GM19025 (cell line): ENCODE data around the gene PTGIS.

Source experiments
- ATAC-seq: cut with Tn5 transposase; IDR thresholded peaks from one replicate; pipeline ENCODE4 v1.9.1; 2021; ENCODE audit warnings: mild to moderate bottlenecking, low read depth, moderate library complexity; ENCODE audit not compliant: unreplicated experiment

The PTGIS gene

DNA sequence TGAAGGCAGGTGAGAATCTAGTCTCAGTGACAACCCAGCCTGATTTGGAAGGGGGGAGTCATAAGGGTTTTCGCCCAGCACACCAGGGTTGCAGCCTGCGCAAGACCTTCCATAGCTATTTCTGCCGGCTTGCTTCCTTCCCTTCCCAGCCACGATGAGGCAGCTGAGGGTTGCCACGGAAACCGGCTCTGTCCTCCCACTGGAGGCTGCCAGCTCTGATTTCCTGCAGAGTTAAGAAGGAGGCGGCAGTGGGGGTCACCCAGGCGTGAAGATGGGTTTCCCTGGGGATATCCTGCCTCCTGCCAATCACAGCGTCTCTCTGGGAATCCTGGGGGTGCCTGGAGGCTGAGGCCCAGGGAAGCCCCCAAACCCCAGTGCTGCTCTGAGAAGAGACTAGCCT is 62.4 kb downstream of the PTGIS start:
- ATAC-seq: no peak

DNA sequence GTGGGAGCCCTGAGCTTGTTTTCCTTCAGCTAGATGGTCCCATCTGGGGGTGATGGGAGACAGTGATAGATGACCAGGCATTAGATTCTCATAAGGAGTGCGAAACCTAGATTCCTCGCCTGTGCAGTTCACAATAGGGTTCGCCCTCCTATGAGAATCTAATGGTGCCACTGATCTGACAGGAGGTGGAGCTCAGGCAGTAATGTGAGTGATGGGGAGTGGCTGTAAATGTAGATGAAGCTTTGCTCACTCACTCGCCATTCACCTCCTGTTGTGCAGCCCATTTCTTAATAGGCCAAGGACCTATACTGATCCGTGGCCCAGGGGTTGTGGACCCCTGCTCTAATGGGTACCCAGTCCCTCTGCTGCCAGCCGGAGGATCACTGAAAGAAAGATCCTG is 64.8 kb downstream of the PTGIS start:
- ATAC-seq: no peak

DNA sequence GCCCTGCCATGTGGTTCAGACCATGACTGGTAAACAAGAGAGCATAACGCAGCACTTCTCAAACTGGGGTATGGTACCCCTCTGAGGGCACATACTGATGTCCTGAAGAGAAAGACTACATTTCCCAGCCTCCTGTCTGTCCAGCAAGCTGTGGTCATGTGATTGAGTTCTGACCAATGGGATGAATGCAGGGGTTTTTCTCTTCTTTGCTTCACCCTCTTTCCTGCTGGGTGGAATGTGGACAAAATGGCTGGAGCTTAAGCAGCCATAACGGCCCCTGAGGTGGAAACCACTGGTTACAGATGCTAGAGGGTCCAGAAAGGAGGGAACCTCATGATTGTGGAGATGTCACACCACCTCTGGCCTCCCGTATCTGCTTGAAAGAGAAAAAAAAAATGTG is 66.0 kb downstream of the PTGIS start:
- ATAC-seq: no peak

DNA sequence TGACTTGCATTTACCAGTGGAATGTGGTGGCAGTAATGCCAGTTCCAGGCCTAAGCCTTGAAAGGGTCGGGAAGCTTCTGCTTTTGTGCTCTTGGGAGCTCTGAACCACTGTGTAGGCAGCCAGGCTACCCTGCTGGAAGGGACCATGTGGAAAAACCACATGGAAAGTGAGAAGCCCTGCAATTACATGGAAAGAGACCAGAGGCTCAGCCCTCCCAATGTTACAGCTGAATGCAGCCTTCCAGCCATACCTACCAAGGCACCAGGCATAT is 70.6 kb downstream of the PTGIS start:
- ATAC-seq: no peak

DNA sequence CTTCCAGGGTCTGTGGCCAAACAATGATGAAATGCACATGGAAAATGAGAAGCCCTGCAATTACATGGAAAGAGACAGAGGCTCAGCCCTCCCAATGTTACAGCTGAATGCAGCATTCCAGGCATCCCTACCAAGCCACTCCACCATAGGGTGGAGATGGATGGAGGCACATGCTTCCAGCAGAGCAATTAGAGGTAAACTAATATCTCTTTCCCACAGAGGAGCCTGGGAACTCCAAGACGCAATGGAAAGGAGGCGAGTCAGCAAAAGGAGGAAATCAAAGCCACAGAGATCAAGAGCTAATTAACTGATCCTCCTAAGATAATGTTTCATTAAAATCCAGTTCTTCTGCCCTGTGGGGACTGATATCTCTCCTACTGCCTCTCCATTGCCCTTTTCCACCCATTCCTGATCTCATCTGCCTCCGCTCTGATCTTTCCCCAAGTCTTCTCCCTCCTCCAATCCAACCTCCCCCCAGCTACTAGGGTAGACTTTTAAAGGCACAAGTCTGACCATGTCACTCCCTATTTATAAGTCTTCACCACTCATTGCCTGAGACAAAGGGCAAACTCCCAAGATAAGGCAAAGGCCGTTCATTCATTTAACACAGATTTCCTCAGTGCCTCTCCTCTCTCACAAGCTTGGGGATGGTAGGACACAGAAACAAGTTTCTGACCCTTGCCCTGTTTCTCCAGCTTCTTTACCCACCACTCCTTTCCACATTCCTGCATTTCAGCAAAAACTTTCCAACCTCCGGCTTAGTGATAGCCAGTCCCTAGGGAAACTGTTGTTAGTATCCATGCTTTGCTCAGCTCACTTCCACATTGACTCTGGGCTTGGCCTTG is 71.2 kb downstream of the PTGIS start:
- no peak for ATAC-seq

DNA sequence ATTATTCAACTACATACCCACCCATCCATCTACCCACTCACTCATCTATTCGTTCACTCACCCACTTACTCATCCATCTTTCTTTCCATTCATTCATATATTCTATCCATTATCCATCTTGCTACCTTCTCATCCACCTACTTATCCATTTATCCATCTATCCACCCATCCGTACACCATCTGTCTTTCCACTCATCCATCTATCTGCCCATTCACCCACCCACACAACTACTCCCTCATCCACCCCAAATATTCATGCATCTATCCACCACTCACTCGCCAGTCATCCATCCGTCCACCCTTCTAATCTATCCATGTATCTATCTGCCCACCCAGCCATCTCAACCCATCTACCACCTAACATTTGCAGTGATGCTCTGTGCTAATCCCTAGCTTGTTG is 71.9 kb downstream of the PTGIS start:
- no peak for ATAC-seq

DNA sequence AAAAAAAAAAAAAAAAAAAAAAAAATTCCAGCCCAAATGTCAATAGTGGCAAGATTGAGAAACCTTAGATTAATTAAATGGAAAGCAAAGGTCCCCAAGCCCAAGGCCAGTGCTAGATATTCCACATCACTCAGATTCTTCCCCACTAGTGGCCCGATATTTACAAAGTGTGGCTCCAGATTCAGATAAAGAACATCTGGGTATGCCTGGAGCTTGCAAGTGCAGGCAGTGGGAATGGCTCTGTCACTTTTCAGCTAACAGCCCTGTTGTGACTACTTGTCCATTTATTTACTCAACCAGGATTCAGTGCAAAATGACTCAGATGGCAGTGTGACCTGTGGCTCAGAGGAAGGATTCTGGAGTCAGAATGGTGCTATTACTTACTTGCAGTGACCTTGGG is 77.2 kb downstream of the PTGIS start:
- no peak for ATAC-seq

DNA sequence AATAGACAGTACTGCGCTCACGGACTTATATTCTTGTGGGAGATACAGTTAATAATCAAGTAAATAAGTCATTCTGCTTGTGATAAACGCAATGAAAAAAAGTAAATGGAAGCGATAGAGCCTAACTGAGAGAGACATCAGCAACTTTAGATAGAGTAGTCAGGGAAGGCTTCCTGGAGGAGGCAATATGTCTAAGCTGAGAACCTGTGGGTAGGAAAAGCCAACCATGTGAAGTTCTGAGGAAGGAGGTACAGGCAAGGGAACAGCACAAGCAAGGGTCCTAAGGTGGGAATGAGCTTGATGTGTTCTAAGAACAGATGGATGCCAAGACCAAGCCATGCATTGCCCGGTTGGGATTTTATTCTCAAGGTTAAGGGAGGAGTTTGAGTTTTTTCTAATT is 78.2 kb downstream of the PTGIS start:
- ATAC-seq: no peak

DNA sequence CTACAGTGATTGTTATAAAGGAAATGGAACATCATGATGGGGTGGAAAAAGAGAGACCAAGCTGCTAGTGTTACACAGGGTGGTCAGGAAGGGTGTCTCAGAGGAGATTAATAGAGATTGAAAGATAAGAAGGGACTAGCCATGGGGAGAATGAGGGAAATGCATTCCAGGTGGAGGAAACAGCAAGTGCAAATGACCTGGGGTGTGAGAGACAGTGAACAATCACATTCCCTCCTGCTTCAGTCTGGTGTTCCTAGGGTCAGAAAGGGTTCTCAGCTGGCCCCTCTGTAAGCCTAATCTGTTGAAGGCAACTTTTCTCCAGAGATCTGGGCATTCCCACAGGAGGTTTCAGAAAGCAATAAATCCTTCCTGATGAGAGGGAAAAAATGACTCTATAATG is 81.9 kb downstream of the PTGIS start:
- ATAC-seq: no peak

DNA sequence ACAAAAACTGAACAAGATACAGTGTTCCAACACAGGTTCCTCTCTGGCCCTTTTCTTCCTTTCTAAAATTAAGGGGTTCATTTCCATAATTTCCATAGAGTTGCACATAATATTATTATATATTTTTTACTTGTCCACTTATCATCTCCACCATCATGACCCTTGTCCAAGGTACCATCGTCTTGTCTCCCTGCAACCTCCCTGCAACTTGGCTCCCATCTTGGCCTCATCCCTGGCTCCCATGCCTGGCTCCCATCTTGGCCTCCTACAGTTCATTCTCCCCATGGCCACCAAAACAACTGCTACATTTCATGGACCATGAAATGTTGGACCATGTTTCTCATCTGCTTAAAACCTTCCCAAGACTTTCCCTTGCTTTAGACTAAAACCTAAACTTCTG is 82.4 kb downstream of the PTGIS start:
- ATAC-seq: no peak

DNA sequence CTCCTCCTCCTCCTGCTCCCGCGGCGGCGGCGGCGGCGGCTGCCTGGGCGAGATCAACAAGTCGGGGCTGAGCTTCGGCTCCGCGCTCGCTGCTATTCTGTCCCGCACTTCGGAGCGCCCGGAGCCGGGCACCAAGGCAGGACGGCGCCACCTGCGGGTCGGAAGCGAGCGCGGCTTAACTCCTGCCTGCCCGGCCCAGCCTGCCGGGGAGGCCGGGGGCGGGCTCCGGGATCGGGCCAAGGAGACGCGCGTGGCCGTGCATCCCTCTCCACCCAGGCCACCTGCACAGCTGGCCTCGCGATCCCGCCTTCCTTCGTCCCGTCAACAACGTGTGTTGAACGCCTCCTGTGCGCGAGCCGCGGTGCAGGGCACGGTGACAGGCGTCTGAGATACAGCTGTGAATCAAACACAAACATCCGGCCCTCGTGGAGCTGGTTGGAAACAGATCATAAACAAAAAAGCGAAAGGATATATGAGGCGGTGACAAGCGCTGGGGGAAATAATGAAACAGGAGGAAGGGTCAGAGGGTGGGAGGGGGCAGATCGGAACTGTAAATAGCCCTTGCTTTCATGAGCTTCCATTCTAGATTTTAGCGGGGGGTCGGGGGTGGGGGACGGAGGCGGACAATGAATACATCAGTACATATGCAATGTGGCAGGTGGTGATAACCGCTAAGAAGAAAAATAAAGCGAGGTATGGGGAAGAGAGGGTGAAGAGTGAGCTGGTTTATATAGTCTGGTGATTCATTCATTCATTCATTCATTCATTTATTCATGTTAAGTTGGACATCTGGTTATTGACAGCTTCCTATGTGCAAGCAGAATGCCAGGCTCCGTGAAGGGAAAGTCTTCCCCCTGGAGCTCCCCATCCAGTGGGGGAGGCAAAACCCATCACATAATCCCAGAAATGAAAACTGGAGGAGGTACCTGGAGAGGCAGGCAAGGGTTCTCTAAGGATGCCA is 83.5 kb downstream of the PTGIS start:
- no peak for ATAC-seq

DNA sequence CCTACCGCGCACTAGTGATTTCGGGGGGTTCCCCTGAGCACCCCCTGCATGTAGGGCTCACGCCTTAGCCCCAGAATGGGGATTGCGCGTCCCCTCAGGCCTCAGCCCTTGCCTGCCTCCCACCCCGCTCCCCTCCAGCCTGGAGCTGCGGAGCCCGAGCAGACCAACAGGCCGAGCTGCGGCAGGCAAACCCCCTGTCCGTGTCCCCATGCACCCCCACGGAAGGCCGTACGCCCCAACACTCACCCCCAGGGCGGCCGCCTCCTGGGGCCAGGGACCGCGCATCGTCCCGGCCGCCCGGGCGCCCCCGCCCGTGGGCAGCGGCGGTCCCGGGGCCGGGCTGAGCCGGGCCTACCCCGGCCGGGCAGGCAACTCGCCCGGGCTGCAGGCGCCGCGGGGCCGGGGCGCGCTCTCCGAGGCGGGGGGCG is 84.2 kb downstream of the PTGIS start:
- ATAC-seq: no peak

DNA sequence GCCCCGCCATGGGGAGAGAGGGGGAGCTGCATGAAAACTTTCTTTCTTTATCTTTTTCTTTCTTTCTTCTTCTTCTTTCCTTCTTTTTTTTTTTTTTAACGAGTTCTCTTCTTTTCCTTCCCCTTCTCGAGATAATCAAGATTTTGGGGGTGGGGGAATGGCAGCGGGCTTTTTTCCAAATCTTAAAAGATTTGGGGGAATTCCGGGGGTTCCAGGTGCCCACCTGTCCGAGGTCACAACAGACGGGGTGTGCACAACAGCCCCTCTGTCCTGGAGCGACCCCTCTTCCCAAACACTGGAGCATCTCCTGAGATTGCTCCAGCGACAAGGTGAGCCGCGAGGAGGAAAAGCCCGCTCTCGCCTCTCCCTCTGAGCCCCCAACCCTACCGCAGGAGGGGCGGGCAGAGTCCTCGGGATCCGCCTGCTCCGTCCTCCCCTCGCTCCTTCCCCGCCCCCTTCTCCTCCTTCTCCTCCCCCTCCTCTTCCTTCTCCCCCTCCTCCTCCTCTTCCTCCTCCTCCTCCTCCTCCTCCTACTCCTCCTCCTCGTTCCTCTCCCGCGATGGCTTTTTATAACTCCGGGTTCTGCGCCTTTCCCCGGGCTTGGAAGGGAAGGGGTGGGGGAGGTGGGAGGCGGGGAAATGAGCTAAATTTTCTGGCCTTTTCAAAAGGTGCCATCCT is 84.8 kb downstream of the PTGIS start:
- no peak for ATAC-seq

DNA sequence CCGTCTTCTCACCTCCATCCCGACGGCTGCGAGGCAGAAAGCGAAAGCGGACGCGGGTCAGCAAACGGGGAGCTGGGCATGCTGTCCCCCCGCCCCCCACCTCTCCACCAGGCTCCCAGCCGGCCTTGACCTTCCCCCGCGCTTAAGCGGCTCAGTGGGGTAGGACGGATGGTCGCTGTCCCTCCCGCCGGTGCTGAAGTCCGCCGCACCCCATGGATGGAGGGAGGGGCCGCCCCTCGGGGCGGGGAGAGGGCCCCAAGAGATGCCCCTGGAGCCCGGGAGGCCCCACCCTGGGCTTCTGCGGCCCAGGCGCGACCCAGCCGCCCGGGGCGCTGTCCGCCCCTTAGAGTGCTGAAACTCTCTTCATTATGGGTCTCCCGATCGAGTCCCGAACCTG is 85.3 kb downstream of the PTGIS start, which contains the start of gene KCNB1:
TSS of gene KCNB1 (minus strand) at position 48 of the 397 bp plus-strand sequence. CDS start 188 bp downstream, outside the sequence.
- no peak for ATAC-seq

DNA sequence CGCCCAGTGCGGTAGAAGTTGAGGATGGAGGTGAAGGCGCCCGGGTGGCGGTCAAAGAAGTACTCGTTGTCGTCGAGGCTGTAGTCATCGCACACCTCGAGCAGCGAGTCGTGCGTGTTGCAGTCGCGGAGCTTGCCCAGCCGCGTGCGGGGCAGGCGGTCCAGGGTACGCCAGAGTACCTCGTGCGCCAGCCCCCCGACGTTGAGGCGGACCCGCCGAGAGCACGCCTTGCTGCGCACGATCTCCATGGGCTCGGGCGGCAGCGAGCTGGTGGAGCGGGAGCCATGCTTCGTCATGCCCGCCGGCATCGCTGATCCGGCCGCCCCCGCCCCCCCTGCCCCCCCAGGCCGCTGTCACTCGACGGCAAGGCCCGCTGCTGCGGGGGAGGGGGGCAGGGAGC is 85.8 kb downstream of the PTGIS start:
- no peak for ATAC-seq

DNA sequence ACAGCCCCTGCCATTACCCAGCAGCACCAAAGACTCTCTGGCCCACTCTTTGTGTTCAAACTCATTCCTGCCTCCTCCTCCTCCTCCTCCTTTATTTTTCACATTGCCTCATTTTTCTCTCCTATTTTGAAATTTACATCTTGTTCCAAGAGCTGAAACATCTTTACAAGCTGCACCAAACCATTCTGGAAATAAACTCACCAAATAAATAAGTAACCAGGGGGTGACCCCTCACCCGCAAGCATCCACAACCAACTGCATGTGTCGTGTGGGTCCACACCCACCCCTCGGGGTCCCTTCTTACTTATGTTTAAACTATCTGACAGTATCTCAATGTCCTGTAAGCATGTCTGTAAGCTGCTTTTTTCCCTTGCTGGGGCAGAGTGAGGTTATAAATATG is 86.8 kb downstream of the PTGIS start:
- ATAC-seq: no peak

DNA sequence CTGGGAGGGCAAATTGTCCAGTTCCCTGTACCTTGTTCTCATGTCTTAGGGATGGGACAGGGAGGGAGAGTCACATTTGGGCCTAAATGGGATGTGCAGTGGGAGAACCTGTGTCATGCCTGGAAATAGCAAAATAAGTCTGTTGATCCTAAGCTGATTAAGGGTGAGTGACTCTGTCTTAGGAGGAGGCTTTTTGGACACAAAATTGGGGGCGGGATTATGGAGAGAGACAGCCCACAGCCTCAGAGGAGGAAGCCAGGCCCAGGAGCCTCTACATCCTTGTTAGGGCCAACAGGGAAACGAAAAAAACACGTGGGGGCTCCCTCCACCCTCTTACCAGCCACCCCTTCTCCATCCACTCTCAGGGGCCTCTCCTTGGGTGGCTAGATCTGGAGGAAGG is 87.7 kb downstream of the PTGIS start:
- ATAC-seq: no peak

DNA sequence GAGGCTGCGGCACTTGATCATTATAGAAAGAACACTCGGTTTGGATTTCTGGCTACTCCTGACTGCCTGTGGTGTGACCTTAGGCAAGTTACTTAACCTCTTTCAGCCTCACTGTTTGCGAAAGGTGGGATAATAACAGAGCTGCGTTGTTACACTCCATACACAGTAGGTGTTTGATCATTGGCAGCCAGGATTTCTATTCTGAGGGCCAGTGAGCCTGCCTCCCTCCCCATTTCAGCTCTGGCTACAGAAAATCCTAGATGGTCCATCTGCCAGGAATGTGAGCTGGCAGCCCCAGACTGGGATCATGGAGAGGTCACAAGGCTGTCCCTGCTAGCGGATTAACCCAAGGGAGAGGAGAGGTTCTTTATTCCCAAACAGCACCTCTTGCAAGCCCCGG is 88.2 kb downstream of the PTGIS start:
- ATAC-seq: no peak

DNA sequence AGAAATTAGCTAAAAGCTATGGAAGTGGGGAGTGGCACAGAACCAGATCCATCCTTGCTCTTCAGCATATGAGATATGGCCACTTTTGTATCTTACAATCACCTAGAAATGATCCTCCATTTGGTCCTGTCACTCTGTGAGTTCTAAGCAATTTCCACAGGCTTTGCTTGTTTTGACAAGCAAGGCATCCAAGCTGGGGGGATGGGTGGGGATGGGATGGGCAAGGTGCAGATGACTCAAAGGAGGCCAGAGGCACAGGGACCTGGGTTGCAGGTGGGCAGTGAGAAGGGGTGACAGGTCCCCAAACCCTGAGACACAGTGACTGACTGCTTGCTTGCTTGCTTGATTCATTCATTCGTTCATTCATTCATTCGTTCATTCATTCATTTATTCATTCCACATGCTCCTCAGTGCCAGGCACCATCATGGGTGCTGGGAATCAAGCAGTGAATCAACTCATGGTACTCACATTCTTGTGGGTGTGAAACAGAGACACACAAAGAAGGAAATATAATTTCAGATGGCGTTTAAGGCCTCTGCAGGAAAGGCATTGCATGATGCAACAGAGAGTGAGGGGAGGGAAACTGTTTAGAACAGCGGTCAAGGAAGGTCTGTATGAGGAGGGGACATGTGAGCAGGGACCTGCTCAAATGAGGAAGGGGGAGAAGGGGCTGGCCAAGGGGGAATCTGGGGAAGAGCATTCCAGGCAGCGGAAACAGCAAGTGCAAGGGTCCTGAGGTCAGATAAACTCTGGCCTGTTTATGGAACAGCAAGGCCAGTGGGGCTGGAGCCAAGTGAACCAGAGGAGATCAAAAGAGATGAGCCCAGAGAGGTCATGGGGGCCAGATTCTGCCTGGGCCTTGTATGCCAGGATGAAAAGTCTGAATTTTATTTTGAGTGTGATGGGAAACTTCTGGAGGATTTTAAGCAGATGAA is 88.9 kb downstream of the PTGIS start:
- ATAC-seq: no peak

DNA sequence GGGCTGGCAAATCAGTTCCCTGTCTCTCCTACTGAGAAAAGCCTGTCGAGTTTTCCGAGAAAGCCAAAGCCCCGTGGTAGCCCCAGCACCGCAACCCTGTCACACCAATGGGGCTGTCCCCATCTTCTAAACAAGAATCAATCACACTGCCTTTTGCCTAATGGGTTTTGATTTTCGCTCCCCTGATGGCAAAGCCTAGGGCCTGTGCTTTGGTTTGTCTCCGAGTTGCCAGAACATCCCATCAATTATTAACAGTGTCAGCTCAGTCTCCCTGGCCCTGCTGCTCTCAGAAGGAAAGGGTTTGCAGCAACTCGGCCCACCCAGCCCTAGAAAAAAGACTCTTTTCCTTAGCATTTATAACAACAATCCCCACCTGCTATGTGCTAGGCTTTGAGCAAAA is 89.7 kb downstream of the PTGIS start:
- ATAC-seq: no peak
